Panc1 (cell line): Measurements from ENCODE around the gene DIS3L2. TPM values are rescaled to one million over a fixed set of nuclear protein-coding genes. Genes with fewer than 3 reads are reported as not detected.

Experiments
- ATAC-seq: fragments of 200-7000 bp; cut with Tn5 transposase; 2 replicates; pipeline ENCODE4 v1.9.1; 2020; ENCODE audit warnings: mild to moderate bottlenecking, moderate library complexity
- BruUV-seq: library from RNA; stranded (reverse); fragments of 400-500 nt; replicated peaks from 2 replicates; lab custom pipeline; 2021; lab: Mats Ljungman, UMichigan
- CTCF ChIA-PET: fragments of 300-600 bp; sonication (Branson Sonifier 250); formaldehyde crosslinking; loops from one replicate; lab custom pipeline; 2022; ENCODE audit warnings: antibody characterized with exemption; lab: Charles Lee
- POLR2A ChIA-PET: fragments of 300-600 bp; sonication (Branson Sonifier 250); formaldehyde crosslinking; loops from one replicate; lab custom pipeline; 2022; ENCODE audit warnings: antibody characterized with exemption; lab: Charles Lee
- DNase-seq: peaks from one replicate; pipeline ENCODE4 v3.0.0-alpha.2; 2010; ENCODE audit warnings: low read depth, low spot score
- H3K27ac ChIP-seq: 2 replicates; pipeline ENCODE4 v1.5.1; 2011; ENCODE audit warnings: mild to moderate bottlenecking, low read length, inconsistent platforms
- H3K27me3 ChIP-seq: fragments of 200-500 bp; sonication (Bioruptor generic); 2 replicates; pipeline ENCODE4 v1.6.0; 2014; ENCODE audit warnings: low read length, inconsistent platforms; ENCODE audit not compliant: control insufficient read depth, insufficient read depth
- H3K36me3 ChIP-seq: fragments of 200-500 bp; sonication (Bioruptor generic); 2 replicates; pipeline ENCODE4 v1.5.1; 2014; ENCODE audit warnings: inconsistent platforms, mild to moderate bottlenecking, low read length, moderate library complexity; ENCODE audit not compliant: control insufficient read depth, insufficient read depth
- H3K4me1 ChIP-seq: 2 replicates; pipeline ENCODE4 v1.5.1; 2011; ENCODE audit warnings: inconsistent platforms, mild to moderate bottlenecking, low read length, moderate library complexity; ENCODE audit not compliant: control insufficient read depth, insufficient read depth
- H3K4me3 ChIP-seq, 2 experiments: 2 replicates each; pipeline ENCODE4 v1.5.1; 2011 to 2012; ENCODE audit warnings: low read depth in 2 of 2, low read length in 2 of 2, mild to moderate bottlenecking in 2 of 2, inconsistent platforms in 1 of 2, moderate library complexity in 1 of 2
- H3K9me3 ChIP-seq: fragments of 200-500 bp; sonication (Bioruptor generic); 2 replicates; pipeline ENCODE4 v1.5.1; 2014; ENCODE audit warnings: low read depth, mild to moderate bottlenecking, inconsistent platforms, low read length, moderate library complexity; ENCODE audit not compliant: control insufficient read depth, insufficient read depth
- CTCF ChIP-seq: fragments of 450-650 bp; IDR thresholded peaks from 2 replicates; pipeline ENCODE4 v1.5.1; 2017; ENCODE audit warnings: mild to moderate bottlenecking
- POLR2AphosphoS5 ChIP-seq: IDR thresholded peaks from 2 replicates; pipeline ENCODE4 v1.6.1; 2012; ENCODE audit warnings: mild to moderate bottlenecking, low read depth, low read length, moderate library complexity
- REST ChIP-seq, 2 experiments: IDR thresholded peaks; 2 replicates each; pipeline ENCODE4 v1.6.1; 2011 to 2012; ENCODE audit warnings: low read depth in 2 of 2, control low read depth in 1 of 2, low read length in 1 of 2, mild to moderate bottlenecking in 1 of 2, moderate library complexity in 1 of 2; ENCODE audit not compliant: insufficient read depth in 1 of 2
- SIN3A ChIP-seq: IDR thresholded peaks from 2 replicates; pipeline ENCODE4 v1.6.1; 2012; ENCODE audit warnings: low read depth, mild to moderate bottlenecking, low read length, moderate library complexity, borderline replicate concordance; ENCODE audit not compliant: insufficient read depth
- TCF7L2 ChIP-seq: IDR thresholded peaks from 2 replicates; pipeline ENCODE4 v1.6.1; 2011; ENCODE audit warnings: mild to moderate bottlenecking, low read depth, low read length, inconsistent platforms
- in situ Hi-C: cut with HindIII; loops from 2 replicates; pipeline ENCODE4 v1.10.0; 2016; ENCODE audit warnings: low sequenced_read_pairs, low pct_unique_long_range_greater_than_20kb
- intact Hi-C: fragments of 100-400 bp; cut with micrococcal nuclease; formaldehyde crosslinking; loops from one replicate; pipeline ENCODE4 v1.10.0; 2022; ENCODE audit not compliant: unreplicated experiment
- total RNA-seq: library from RNA; stranded (reverse); gene quantifications from one replicate; pipeline ENCODE4 v1.2.1, GENCODE V29; 2021; ENCODE audit not compliant: unreplicated experiment

Gene DIS3L2
- total RNA-seq, 1 experiment from 2014 or later = 28.1 TPM

- intact Hi-C loops = no loop called here
- Histone ChIP-seq H3K36me3 (no peaks in the 10 kb centered on the region; the same call in 1 of the 2 replicates), H3K4me1 (no peaks in the 10 kb centered on the region), H3K27ac (no peak overlapping the region), H3K9me3 (no peaks in the 10 kb centered on the region), H3K27me3 (no peaks in the 10 kb centered on the region), H3K4me3 (no peak overlapping the region)
- no peak for ATAC-seq
- no TSS peak for BruUV-seq
- in situ Hi-C loops = no loop called here
- DNase-seq = no peak
- TF ChIP-seq REST (IDR thresholded peaks at IDR 0.05; ENCODE audit: insufficient read depth in 1 of 2, low read depth in 2 of 2, low read length in 1 of 2) = no peak
- TF ChIP-seq POLR2AphosphoS5 = no peak
- no peak for TF ChIP-seq CTCF
- TF ChIP-seq SIN3A = no peak
- TF ChIP-seq TCF7L2 = no peak
- POLR2A ChIA-PET = no interaction called here
- CTCF ChIA-PET = no interaction called here
These were observed 307.2 kb downstream of the DIS3L2 start for GRCh38 chr2:232268636-232269165.

- BruUV-seq = no TSS peak
- ChIA-PET CTCF (no interaction called here), POLR2A (no interaction called here)
- H3K4me1 ChIP-seq = no peaks in the 10 kb centered on the region
- no peak overlapping the region for H3K27ac ChIP-seq
- ATAC-seq = no peak
- H3K9me3 ChIP-seq = no peaks in the 10 kb centered on the region
- DNase-seq = no peak
- no peak overlapping the region for H3K4me3 ChIP-seq
- TF ChIP-seq TCF7L2 (no peak), POLR2AphosphoS5 (no peak), SIN3A (no peak), REST (IDR thresholded peaks at IDR 0.05; ENCODE audit: insufficient read depth in 1 of 2, low read depth in 2 of 2, low read length in 1 of 2) (no peak), CTCF (no peak)
- in situ Hi-C loops (no loop called here), intact Hi-C loops (no loop called here)
- H3K36me3 ChIP-seq = no peaks in the 10 kb centered on the region; the same call in 1 of the 2 replicates
- no peaks in the 10 kb centered on the region for H3K27me3 ChIP-seq
These were observed 308.4 kb downstream of the DIS3L2 start for GRCh38 chr2:232269867-232270266.
